Epithelial cell of proximal tubule (primary cell): Measurements from ENCODE around the gene PMFBP1. TPM values are rescaled to one million over a fixed set of nuclear protein-coding genes. Genes with fewer than 3 reads are reported as not detected.

Experiments used
- DNase-seq: peaks from one replicate; pipeline ENCODE4 v3.0.0-alpha.2; 2011; ENCODE audit warnings: low read depth
- H3K4me3 ChIP-seq: 2 replicates; pipeline ENCODE4 v1.5.1; 2011; ENCODE audit warnings: low read depth, mild to moderate bottlenecking, low read length
- total RNA-seq: library from RNA; depleted of rRNA; stranded (reverse); fragments of >200 nt; gene quantifications from 2 replicates; pipeline ENCODE4 v1.2.3, GENCODE V29; 2015
- TF ChIP-seq, protein P1 (sequence below): conservative IDR thresholded peaks from 2 replicates; pipeline ENCODE4 v1.5.1; 2012; ENCODE audit warnings: low read depth, mild to moderate bottlenecking, low read length

The PMFBP1 gene
- total RNA-seq, 1 donor from 2014 or later = 0.52 TPM

DNA sequence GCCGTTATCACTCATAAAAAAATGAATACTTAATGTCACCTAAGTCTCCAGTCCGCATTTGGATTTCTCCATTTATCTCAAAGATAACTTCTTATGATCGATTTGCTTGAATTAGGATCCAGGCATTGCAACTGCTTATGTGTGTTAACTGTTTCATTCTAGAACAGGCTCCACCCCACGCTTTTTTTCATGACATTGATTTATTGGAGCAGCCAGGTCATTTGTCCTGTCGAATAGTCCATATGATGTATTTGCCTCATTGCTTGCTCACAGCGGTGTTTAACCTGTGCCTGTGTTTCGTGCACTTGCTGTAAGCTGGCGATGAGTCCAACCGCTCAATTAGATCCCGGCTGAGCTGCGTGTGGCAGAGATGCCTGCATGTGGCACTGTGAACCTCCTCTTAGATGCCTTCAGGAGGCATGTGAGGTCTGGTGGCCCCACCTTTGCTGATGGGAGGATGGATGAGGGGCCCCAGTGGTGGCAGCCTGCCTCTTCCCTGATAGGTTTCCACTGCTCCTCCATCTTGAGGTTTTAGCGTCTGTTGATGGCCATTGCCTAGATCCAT, 61.9 kb downstream of the PMFBP1 start:
- DNase-seq = no peak
- TF ChIP-seq, protein P1, sequence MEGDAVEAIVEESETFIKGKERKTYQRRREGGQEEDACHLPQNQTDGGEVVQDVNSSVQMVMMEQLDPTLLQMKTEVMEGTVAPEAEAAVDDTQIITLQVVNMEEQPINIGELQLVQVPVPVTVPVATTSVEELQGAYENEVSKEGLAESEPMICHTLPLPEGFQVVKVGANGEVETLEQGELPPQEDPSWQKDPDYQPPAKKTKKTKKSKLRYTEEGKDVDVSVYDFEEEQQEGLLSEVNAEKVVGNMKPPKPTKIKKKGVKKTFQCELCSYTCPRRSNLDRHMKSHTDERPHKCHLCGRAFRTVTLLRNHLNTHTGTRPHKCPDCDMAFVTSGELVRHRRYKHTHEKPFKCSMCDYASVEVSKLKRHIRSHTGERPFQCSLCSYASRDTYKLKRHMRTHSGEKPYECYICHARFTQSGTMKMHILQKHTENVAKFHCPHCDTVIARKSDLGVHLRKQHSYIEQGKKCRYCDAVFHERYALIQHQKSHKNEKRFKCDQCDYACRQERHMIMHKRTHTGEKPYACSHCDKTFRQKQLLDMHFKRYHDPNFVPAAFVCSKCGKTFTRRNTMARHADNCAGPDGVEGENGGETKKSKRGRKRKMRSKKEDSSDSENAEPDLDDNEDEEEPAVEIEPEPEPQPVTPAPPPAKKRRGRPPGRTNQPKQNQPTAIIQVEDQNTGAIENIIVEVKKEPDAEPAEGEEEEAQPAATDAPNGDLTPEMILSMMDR = no peak
- H3K4me3 ChIP-seq = no peak overlapping the region

DNA sequence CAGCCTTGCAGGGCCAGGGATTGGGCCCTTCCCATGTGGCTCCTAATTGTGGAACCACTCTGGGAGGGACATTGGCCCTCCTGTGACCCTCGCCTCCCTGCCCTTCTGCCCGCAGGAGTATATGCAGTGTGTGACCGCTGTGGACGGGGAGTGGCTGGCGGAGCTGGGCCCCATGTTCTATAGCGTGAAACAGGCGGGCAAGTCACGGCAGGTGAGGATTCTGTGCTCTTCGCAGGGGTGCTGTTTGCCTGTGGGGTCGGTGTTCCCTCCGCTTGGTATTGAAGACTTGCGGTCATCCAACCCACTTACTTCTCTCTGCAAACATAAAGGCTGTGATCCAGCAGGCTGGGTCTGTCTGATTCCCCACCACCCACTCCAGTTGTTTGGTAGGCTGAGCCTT, 62.7 kb downstream of the PMFBP1 start:
- TF ChIP-seq, protein P1 = no peak
- DNase-seq = no peak
- H3K4me3 ChIP-seq = no peak overlapping the region

DNA sequence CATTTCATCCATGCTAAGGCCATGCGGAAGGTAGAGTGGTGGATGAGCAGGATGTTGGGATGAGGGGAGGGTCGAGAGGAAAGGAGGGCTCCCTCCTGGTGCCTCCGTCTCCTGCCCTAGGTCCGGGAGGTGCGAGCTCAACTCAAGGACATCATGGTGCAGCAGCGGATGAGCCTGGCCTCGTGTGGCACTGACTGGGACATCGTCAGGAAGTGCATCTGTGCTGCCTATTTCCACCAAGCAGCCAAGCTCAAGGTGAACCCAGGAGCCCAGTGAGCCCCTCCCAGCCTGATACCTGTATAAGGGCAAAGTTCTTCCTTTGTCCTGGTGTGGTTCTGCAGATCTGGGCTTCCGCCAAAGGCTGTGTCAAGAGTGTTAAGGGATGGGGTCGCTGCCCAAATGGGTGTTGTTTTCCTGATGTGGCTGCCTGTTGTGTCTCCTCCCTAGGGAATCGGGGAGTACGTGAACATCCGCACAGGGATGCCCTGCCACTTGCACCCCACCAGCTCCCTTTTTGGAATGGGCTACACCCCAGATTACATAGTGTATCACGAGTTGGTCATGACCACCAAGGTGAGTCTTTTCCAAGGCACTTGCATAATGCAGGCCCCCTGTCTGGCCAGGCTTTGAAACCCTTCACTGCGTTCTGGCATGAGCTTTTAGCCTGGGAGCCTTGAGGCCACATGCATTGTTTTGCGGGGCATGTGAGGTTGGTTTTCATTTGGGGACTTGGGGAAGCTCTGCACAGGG, 63.4 kb downstream of the PMFBP1 start:
- TF ChIP-seq, protein P1 = no peak
- DNase-seq = no peak
- H3K4me3 ChIP-seq = no peak overlapping the region

DNA sequence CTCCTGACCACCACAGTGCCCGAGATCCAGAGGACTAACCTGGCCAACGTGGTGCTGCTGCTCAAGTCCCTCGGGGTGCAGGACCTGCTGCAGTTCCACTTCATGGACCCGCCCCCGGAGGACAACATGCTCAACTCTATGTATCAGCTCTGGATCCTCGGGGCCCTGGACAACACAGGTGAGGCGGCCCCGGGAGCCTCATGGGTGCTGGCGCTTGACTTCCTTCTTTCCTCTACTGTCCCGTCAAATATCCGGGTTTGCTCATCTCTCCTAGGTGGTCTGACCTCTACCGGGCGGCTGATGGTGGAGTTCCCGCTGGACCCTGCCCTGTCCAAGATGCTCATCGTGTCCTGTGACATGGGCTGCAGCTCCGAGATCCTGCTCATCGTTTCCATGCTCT, 64.6 kb downstream of the PMFBP1 start:
- TF ChIP-seq, protein P1 = no peak
- H3K4me3 ChIP-seq = no peak overlapping the region
- DNase-seq = no peak

GRCh38 chr16:72105978-72106377, 66.0 kb downstream of the PMFBP1 start:
- no peak overlapping the region for H3K4me3 ChIP-seq
- DNase-seq = no peak
- TF ChIP-seq, protein P1 = no peak

- no peak overlapping the region for H3K4me3 ChIP-seq
- TF ChIP-seq, protein P1 = no peak
- no peak for DNase-seq
Measured at GRCh38 chr16:72104905-72105304, 67.0 kb downstream of the PMFBP1 start.

- no peak for DNase-seq
- no peak overlapping the region for H3K4me3 ChIP-seq
- TF ChIP-seq, protein P1 = no peak
Measured at GRCh38 chr16:72101195-72101594, 70.8 kb downstream of the PMFBP1 start.
